Measurements from ENCODE around the gene PGAP6. TPM values are rescaled to one million over a fixed set of nuclear protein-coding genes. Genes with fewer than 3 reads are reported as not detected.
A peak's percentile ranks its signal among the peaks of the same experiment; 100 is the strongest.

Gene PGAP6
- 10 to 100 TPM; 13.8 to 30.0 (median 19.4) TPM for total RNA-seq

- peak within 1 kb of the TSS; percentile 50 for H3K4me3 ChIP-seq (ENCODE audit: low read depth, poor library complexity, severe bottlenecking)
- peak in 1 of 2 donors; percentile 92 for DNase-seq (ENCODE audit: low spot score in 2 of 2)
- WGBS, 2 donors = 0 to 2% methylated on average over 26 to 64 of the region's 123 CpGs
- no peak for TF ChIP-seq POLR2A (IDR thresholded peaks at IDR 0.05)
- no peak for TF ChIP-seq CTCF (IDR thresholded peaks at IDR 0.05)
- intact Hi-C loops (cut with DNase I; ENCODE audit: low total_unique reads) = no loop called here
Observed at GRCh38 chr16:381789-382717, at the start of gene PGAP6. TSS of gene PGAP6 (minus strand) at chr16:381978. CDS start at chr16:381821, 157 bp downstream.

- DNase-seq (ENCODE audit: low spot score in 2 of 2) = no peak
- intact Hi-C loops (cut with DNase I; ENCODE audit: low total_unique reads) = no loop called here
- WGBS, 2 donors = 95 to 96% methylated on average over 7 of the region's 7 CpGs
- TF ChIP-seq POLR2A (IDR thresholded peaks at IDR 0.05) = no peak
- TF ChIP-seq CTCF (IDR thresholded peaks at IDR 0.05) = no peak
- no peak overlapping the region for H3K4me3 ChIP-seq (ENCODE audit: low read depth, poor library complexity, severe bottlenecking)
Observed at GRCh38 chr16:430904-431303, 49.1 kb upstream of the PGAP6 start.

GRCh38 chr16:427250-427649 is 45.5 kb upstream of the PGAP6 start:
- TF ChIP-seq CTCF (IDR thresholded peaks at IDR 0.05) = no peak
- TF ChIP-seq POLR2A (IDR thresholded peaks at IDR 0.05) = no peak
- H3K4me3 ChIP-seq (ENCODE audit: low read depth, poor library complexity, severe bottlenecking) = no peak overlapping the region
- DNase-seq (ENCODE audit: low spot score in 2 of 2) = no peak
- 58 to 60% methylated on average over 10 of the region's 10 CpGs for WGBS, 2 donors
- intact Hi-C loops (cut with DNase I; ENCODE audit: low total_unique reads) = no loop called here

GRCh38 chr16:426906-427249 is 45.1 kb upstream of the PGAP6 start:
- intact Hi-C loops (cut with DNase I; ENCODE audit: low total_unique reads) = no loop called here
- no peak overlapping the region for H3K4me3 ChIP-seq (ENCODE audit: low read depth, poor library complexity, severe bottlenecking)
- DNase-seq (ENCODE audit: low spot score in 2 of 2) = no peak
- no peak for TF ChIP-seq POLR2A (IDR thresholded peaks at IDR 0.05)
- no peak for TF ChIP-seq CTCF (IDR thresholded peaks at IDR 0.05)
- WGBS, 2 donors = 12 to 13% methylated on average over 10 to 13 of the region's 13 CpGs

- 0 to 5% methylated on average over 3 to 29 of the region's 97 CpGs for WGBS, 2 donors
- intact Hi-C loops (cut with DNase I; ENCODE audit: low total_unique reads) = no loop called here
- DNase-seq (ENCODE audit: low spot score in 2 of 2) = peak in 1 of 2 donors; percentile 90
- TF ChIP-seq POLR2A (IDR thresholded peaks at IDR 0.05) = no peak
- TF ChIP-seq CTCF (IDR thresholded peaks at IDR 0.05) = no peak
- peak overlapping the region; percentile 48 for H3K4me3 ChIP-seq (ENCODE audit: low read depth, poor library complexity, severe bottlenecking)
Observed at GRCh38 chr16:426115-426905, 44.5 kb upstream of the PGAP6 start.

All from lower leg skin (tissue), 4 donors.